ENCODE data around the gene CCDC85A.

CCDC85A gene

DNA sequence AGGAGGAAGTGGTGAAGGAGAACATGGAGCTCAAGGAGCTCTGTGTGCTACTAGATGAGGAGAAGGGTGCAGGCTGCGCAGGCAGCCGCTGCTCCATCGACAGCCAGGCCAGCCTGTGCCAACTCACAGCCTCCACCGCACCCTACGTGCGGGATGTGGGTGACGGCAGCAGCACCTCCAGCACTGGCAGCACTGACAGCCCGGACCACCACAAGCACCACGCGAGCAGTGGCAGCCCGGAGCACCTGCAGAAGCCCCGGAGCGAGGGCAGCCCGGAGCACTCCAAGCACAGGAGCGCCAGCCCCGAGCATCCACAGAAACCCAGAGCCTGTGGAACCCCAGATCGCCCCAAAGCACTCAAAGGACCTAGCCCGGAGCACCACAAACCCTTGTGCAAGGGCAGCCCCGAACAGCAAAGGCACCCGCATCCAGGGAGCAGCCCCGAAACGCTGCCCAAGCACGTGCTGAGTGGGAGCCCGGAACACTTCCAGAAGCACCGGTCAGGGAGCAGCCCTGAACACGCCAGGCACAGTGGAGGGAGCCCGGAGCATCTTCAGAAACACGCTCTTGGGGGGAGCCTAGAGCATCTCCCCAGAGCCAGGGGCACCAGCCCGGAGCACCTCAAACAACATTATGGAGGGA is 9.0 kb downstream of the CCDC85A start:
- no peak for DNase-seq (ENCODE audit: low read depth in 1 of 2, low spot score in 1 of 2)

DNA sequence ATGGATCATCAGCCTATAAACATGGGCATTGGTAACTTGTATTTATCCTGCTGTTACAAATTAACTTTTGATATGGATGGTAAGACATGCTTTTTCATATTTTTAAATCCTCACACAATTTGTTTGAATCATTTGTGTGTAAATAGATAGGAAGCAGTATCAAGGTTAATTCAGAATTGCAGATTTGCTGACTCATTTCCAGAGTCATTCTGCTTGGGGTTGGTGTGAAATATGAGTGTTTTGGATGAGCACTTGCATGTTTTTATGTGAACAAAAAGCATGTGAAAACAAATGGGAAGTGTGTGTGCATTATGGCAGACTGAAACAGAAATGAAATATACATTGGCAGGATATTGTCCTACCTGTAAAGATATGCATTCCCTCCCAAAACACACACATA is 11.8 kb downstream of the CCDC85A start:
- DNase-seq (ENCODE audit: low read depth in 1 of 2, low spot score in 1 of 2) = no peak

DNA sequence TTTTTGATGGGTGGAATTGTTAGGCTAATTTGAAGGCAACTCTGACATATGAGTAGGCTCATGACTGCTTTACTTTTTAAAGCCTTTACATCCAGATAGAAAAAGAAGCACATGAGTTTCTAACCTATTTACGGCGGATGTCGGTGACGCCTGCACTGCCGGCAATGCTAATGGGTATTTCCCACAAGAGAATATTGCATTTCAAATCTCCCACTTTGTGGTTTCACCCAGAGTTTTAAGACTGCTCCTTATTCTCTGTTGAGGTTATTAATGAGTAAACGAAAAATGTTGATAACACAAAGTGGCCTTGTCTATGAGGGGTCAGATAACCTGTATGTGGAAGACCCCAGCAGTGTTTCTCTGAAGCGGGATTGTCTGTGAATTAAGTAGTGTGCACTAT is 14.0 kb downstream of the CCDC85A start:
- no peak for DNase-seq (ENCODE audit: low read depth in 1 of 2, low spot score in 1 of 2)

DNA sequence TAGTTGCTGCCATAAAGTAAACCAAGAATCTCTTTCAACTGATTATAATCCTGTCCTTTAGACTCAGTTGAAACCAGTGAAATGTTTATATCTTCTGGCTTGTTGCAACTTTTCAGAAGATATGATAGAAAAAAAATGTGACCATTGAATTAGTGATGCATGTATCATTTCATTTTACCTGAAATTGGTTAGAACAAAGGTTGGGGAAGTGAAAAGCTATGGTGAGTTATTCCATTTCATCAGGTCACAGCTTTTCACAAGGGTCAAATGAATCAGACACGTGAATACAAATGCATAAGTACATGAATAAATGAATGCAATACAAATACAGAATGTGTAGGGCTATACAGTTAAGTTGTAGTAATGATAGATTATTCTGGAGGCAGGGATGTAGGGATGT is 15.1 kb downstream of the CCDC85A start:
- no peak for DNase-seq (ENCODE audit: low read depth in 1 of 2, low spot score in 1 of 2)

DNA sequence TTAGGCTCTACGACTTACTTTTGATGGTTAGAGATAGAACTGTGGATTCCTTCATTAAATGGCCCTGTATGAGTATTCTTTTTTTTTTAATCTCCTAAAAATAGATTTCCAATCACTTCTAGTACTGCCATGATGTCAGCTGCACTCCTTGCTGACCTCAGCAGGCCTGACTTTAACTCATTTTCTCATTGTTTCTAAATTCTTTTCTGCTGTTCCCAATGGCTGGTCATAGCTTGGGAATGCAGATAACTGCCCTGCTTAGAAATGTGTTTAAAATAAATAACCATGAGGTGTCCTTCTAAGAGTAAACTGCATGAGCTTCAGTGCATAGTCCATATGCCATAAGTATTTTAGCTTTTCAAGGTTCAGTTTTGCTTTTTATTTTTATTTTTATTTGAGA is 15.7 kb downstream of the CCDC85A start:
- no peak for DNase-seq (ENCODE audit: low read depth in 1 of 2, low spot score in 1 of 2)

DNA sequence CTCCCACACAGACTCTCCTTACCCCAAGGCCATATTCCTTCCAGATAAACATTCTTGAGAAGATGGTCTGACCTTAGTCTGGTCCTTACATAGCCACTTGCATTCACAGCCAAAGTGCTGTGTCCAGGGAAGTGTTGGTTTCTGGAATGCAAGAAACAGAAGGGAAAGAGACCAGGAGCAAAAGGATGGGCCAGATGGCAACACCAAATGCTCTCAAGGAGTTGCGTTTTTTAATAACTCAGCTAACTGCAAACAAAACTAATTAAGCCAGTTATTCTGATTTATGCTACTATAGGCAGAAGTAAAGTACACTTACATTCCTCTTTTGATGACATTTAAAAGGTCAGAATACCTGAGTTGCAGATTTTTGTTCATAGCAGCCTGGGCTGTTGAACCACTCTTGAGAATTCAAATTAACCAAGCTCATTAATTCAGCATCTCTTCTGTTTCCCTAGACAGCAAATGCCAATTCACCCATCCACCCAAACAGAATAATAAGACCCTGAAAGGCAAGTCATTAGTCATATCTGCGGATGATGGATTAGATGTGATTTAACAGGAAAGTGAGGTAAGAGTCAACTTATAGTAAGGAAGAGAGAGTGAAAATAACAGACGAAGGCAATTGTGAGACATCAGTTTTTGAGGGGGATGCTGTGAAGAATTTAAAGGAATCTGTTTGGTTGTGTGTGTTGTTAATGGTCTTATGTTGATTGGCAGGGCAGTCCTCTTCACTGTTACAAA is 18.8 kb downstream of the CCDC85A start:
- no peak for DNase-seq (ENCODE audit: low read depth in 1 of 2, low spot score in 1 of 2)

DNA sequence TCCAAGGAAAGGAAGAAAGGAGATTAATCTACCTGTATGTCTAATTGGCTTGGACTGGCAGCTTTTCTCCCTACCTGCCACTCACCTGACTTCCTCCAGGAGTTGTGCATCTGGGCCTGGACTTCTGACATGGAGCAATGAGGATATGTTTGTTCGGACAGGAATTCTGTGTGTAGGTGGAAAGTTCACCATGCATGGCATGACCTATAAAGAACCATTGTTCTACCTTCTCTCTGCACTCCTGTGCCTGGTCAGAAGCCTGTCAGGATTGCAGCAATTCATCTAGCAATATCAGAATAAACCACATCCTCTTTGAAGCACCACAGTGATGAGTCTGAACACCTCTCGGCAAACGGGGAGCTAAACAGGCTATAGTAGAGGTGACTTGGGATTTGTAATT is 20.8 kb downstream of the CCDC85A start:
- no peak for DNase-seq (ENCODE audit: low read depth in 1 of 2, low spot score in 1 of 2)

DNA sequence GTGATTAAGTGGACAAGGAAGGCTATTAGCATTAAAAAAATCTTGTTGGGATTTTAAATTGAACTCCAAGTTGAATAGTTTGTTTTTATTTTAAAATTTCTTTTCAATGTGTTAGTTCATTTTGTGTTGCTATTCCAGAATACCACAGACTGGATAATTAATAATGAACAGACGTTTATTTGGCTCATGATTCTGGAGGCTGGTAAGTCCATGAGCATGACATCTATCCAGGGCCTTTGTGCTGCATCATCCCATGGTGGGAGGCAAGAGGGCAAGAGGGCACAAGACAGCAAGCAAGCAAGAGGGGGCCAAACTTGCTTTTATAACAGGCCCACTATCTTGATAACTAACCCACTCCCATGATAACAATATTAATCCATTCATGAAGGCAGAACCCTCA is 22.5 kb downstream of the CCDC85A start:
- no peak for DNase-seq (ENCODE audit: low read depth in 1 of 2, low spot score in 1 of 2)

DNA sequence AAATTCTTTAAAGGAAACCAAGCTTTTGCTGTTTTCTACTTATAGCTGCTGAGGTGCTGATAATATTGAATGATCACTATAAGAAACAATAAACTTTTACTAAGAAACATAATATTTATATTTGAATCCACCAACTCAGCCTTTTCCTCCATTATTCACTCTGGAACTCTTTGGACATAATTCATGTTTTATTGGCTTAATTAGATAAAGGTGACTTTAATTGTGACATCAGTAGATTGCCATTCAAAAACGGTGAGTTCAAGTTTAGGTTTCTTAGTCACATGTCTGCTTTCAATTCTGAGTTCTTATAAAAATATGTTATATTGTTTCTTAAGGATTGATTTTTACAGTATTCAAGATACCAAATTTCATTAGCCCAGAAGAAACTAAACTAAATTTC is 24.0 kb downstream of the CCDC85A start:
- no peak for DNase-seq (ENCODE audit: low read depth in 1 of 2, low spot score in 1 of 2)

DNA sequence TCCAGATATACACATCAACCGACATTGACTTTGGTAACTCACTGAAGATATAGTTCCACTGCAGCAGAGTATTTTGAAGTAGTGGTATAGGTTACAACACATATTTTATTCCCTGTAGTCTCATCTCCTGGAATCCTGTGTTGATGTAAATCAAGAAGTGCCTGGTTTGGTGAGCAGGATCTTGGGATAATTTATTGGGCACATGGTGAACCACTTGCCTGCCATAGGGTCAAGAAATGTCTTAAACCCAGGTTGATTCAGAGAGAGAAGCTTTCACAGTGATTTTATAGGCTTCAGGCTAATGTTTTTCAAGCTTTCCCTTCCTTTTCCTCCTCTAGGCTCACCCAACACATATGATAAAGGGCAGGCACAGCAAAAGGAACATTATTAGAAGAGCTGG is 24.6 kb downstream of the CCDC85A start:
- no peak for DNase-seq (ENCODE audit: low read depth in 1 of 2, low spot score in 1 of 2)

DNA sequence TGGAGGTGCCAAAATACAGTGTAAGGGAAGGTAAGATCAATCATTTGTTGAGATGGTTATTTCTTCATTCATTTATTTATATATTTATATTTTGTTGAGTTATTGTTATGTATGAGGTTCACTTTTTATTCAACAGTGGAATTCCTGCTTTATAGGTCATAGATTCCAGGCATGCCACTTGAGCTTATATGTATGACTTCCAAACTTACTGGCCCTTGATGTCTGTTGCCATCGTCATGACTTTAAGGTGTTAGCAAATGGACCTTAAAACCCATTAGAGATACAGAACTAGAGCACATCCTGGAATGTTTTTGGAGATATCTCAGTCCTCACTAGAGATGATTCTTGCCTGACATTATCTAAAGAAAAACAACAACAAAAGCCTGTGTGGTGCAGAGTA is 25.9 kb downstream of the CCDC85A start:
- DNase-seq (ENCODE audit: low read depth in 1 of 2, low spot score in 1 of 2) = no peak

DNA sequence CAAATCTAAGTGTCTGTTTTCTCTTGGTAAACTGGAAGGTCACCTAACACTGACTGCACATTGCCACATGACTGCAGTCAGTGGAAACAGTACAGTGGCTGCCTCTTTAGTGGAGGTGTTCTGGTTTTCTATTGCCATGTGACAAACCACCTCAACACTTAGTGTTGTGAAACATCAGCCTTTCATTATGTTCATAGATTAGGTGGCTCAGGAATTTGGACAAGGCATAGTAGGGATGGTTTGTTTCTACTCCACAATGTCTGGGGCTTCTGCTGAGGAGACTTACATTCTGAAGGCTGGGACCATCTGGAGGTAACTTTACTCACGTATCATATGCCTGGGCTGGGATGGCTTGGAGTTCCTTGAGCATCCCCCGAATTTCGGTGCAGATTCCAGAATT is 26.5 kb downstream of the CCDC85A start:
- no peak for DNase-seq (ENCODE audit: low read depth in 1 of 2, low spot score in 1 of 2)

DNA sequence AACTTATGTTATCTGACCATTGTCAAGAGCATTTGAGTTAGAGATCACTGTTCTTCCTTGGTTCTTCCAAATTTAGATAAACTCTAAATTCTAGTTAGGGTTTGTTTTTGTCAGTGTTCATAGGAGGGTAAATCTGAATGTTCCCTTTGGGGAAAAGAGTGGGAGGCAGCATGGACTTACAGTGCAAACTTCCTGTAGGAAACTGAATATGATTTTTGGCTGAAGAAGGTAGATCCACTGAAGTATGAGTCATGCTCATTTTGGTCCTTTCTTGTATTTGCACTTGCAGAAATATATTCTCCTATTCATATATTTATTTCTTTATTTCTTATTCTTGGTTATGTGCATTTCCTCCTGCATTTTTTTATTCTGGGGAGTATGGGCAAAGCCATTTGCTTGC is 27.3 kb downstream of the CCDC85A start:
- DNase-seq (ENCODE audit: low read depth in 1 of 2, low spot score in 1 of 2) = no peak

DNA sequence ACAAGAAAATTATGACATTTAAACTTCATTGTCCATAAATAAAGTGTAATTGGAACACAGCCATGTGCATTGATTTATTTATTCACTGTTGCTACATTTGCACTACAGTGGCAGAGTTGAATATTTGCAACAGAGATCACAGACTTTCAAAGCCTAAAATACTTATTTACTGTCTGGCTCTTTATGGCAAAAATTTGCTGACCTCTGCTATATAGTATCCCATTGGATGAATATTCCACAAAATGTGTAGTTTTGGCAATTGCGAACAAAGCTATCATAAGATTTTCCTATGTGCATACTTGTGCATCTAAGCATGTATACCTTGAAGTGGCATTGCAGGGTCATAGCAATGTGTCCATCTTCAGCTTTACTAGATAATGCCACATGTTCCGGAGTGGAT is 32.1 kb downstream of the CCDC85A start:
- DNase-seq (ENCODE audit: low read depth in 1 of 2, low spot score in 1 of 2) = no peak

DNA sequence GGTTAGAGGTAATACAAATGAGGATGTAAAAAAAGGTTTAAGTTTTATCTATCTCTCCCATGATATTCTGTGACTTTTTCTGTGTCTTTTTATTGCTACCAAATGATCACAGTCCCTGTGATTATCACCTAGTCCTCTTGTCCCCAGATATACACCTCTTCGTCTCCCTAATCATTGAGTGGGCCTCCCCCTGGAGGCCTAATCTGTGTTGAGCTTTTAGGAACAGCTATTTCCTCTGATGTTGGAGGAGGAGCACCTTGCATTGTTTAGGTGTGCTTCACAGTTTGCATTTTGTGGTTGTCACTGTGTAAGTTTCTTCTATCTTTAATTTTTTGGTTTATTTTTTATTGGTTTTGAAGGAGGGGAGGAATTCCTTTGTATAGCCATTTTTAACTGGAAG is 33.3 kb downstream of the CCDC85A start:
- no peak for DNase-seq (ENCODE audit: low read depth in 1 of 2, low spot score in 1 of 2)

DNA sequence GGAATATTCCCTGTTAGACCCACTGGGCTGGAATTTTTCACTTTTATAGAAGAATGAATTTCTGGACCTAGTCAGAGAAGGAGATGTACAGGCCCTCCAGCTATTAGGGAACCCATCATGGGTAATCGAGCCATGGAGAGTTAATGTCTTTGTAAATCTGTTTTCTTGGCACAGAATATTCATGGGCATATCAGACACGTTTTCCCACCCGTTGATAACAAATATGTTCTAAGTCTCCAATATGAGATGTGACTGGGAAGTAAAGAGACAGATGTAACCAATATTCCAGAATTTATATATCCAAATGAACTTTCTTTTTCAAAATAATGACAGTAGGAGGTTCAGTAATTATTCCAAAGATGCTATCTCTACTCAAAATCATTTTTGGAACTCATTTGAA is 38.7 kb downstream of the CCDC85A start:
- DNase-seq (ENCODE audit: low read depth in 1 of 2, low spot score in 1 of 2) = no peak

DNA sequence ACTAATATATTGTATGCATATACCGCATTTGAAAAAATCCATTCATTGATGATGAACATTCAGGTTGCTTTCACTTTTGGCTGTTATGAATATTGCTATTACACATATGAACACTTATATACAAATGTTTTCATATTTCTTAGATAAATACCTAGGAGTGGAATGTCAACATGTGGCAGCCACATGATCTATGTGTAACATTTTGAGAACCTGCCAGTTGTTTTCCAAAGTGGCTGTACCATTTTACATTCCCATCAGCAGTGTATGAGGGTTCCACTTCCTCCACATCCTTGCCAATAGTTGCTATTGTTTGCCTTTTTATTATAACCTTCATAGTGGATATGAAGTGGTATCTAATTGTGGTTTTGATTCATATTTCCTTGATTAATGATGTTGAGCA is 40.5 kb downstream of the CCDC85A start:
- no peak for DNase-seq (ENCODE audit: low read depth in 1 of 2, low spot score in 1 of 2)

DNA sequence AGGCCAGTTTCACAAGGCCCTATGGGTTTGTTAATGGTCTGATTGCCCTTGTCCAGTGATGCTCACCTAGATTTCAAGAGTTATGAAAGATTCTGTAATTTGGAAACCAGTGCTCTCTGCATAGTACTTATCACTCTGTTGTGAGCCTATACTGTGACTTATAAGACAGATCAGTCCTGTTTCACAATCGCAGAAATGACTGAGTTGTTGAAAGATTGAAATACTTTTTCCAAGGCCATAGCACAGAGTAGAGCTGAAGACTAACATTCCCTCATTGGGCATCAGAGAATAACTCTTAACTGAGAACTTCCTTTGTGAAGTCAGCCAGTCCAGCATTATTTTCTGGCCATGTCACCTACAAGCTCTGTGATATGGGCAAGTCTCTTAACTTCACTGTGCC is 44.0 kb downstream of the CCDC85A start:
- no peak for DNase-seq (ENCODE audit: low read depth in 1 of 2, low spot score in 1 of 2)

DNA sequence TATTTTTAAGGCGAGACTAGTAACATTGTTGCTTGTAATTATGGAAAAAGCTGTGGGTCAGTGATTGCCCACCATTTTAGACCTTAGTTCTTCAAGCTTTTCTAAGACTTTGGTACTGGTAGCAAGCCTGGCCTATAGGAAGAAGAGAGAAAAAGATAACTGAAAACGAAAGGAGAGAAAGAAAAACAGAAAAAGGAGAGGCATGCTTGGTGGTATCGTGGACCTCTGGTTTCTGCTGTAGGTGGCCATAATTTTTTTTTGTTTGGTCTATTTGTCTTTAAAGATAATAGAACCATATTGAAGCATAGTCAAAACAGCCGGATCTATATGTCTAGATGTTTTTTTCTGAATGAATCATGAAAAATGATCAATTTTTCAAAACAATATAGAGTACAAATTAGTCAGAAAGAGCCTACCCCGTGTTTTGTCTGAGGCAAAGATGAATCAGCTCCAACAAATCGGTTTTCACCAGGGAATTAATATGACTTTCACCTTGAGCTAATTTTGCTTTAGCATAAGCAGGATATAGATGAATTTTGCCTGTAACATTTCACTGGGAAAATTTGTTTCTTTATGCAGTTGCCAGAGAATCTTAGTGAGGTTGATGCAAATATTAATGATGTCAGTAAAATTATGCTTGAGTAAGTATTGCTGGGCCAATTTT is 45.7 kb downstream of the CCDC85A start:
- DNase-seq (ENCODE audit: low read depth in 1 of 2, low spot score in 1 of 2) = no peak

DNA sequence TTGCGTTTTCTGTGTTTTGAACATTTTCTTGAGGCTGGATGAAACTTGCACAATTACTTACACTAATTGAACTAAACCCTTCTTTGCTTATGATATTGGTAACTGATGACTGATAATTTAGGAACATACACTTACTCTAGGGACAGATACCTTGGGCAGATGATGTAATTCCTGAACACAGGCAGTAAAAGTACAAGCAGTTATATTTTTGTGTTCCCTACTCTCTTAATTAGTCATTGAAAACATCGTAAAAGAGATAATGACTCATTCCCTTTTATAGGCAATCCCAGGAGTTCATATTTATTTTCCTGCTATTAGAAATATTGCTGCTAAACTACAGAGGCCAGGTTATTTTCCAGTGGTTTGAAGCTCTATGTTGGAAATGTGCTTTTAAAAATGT is 46.4 kb downstream of the CCDC85A start:
- no peak for DNase-seq (ENCODE audit: low read depth in 1 of 2, low spot score in 1 of 2)

DNA sequence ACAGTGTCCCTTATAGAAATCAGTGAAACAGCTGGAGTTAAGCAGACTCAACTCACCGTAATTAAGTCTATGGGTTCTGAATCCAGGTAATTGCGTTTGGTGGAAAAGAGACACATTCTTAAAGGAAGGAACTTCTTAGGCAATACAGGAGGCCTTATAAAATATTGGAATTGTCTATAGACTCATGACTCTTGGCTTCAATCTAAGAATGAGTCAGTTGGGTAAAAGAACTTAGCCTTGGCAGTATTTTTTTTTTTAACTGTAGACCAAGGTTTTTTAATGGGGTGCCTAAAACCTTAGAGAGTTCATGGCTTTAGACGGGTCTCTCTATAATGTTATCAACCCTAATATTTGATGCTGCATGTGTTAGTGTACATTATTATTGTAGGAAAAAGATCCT is 47.6 kb downstream of the CCDC85A start:
- DNase-seq (ENCODE audit: low read depth in 1 of 2, low spot score in 1 of 2) = no peak

DNA sequence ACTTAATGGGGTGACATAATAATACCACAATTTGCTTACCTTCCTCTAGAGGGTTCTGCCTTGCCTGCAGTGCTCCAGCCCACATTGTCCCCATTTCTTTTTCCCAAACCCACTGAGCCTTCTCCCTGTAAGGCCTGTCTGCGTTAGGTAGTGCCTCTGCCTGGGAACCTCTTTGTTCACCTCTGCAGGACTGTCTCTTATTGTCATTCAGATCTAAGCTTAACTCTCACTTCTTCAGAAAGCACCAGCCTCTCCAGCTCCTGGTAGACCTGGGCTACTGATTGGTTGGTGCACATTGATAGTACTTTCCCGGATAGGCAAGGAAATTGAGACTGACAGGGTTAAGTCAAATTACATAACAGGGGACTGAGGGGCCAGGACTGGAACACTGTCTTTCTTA is 49.1 kb downstream of the CCDC85A start:
- no peak for DNase-seq (ENCODE audit: low read depth in 1 of 2, low spot score in 1 of 2)

DNA sequence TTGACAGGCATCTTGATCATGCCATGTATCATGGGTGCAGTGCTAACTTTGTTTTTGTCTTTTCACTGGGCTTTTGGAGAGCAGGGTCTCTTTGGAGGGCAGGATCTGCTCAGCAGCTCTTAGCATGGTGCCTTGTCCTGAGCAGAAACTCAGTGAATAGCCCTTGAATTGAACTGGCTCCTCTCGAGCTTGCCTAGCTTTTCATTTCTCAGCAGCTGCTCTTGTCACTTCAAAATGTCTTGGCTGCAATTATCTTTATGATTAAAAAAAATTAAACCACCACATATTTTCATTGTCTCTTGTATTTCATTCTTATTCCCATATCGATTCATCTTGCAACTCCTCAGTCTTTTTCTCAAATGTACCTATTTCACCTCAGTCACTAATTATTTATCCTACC is 50.5 kb downstream of the CCDC85A start:
- DNase-seq (ENCODE audit: low read depth in 1 of 2, low spot score in 1 of 2) = no peak

Measured in activated CD4-positive, alpha-beta T cell treated with anti-CD3 and anti-CD28 coated beads, Interleukin-2, amount 50 U/mL, for 24 hours (primary cell).